Fibroblast of villous mesenchyme (primary cell): Measurements from ENCODE around the gene INHBC. TPM values are rescaled to one million over a fixed set of nuclear protein-coding genes. Genes with fewer than 3 reads are reported as not detected.

ENCODE experiments used
- small RNA-seq: library from RNA; depleted of rRNA; stranded (forward); fragments of <200 nt; gene quantifications from one replicate; pipeline ENCODE3, GENCODE V24; 2012
- total RNA-seq: library from RNA; depleted of rRNA; stranded (reverse); fragments of >200 nt; gene quantifications from 2 replicates; pipeline ENCODE4 v1.2.3, GENCODE V29; 2012

The INHBC gene
- total RNA-seq, 1 donor: not detected

Small RNAs within 50 kb of the gene (small RNA-seq; reads per million reads assigned to genes)
- gene RNU6-879P: not detected

Other genes with a start within 250 kb of the INHBC start
- gene NXPH4, start 218.0 kb upstream of the INHBC start, total RNA-seq: 1.3 and 1.6 TPM in 2 replicates
- gene SHMT2, start 205.1 kb upstream of the INHBC start, total RNA-seq: 199 and 316 TPM in 2 replicates
- gene STAC3, start 183.6 kb upstream of the INHBC start, total RNA-seq: 0.32 and 1.3 TPM in 2 replicates
- 16.8 and 19.0 TPM in 2 replicates for gene R3HDM2, start 3.7 kb upstream of the INHBC start, total RNA-seq
- 1.7 and 4.5 TPM in 2 replicates for gene INHBE, start 20.5 kb downstream of the INHBC start, total RNA-seq
- gene GLI1, start 25.0 kb downstream of the INHBC start, total RNA-seq: 0.86 and 1.9 TPM in 2 replicates
- under 0.01 TPM in 2 replicates for gene ARHGAP9, start 45.1 kb downstream of the INHBC start, total RNA-seq
- gene MARS1, start 53.3 kb downstream of the INHBC start, total RNA-seq: 158 and 244 TPM in 2 replicates
- gene DDIT3, start 85.7 kb downstream of the INHBC start, total RNA-seq: 18.1 and 56.7 TPM in 2 replicates
- gene MBD6, start 88.0 kb downstream of the INHBC start, total RNA-seq: 4.8 and 6.9 TPM in 2 replicates
- gene DCTN2, start 112.4 kb downstream of the INHBC start, total RNA-seq: 111 and 120 TPM in 2 replicates
- gene KIF5A, start 115.3 kb downstream of the INHBC start, total RNA-seq: 0.86 and 1.3 TPM in 2 replicates
- 21.3 and 33.2 TPM in 2 replicates for gene PIP4K2C, start 156.4 kb downstream of the INHBC start, total RNA-seq
- 19.0 and 22.9 TPM in 2 replicates for gene DTX3, start 170.0 kb downstream of the INHBC start, total RNA-seq
- 28.0 and 48.4 TPM in 2 replicates for gene ARHGEF25, start 176.7 kb downstream of the INHBC start, total RNA-seq
- gene B4GALNT1, start 198.4 kb downstream of the INHBC start, total RNA-seq: 3.0 and 5.2 TPM in 2 replicates